ENCODE results near the gene NIN.

NIN gene

GRCh38 chr14:50762001-50762930 lies 68.7 kb downstream of the NIN start:
- no peak for DNase-seq (ENCODE audit: low read depth, low spot score)

GRCh38 chr14:50759800-50760543 lies 71.0 kb downstream of the NIN start:
- DNase-seq (ENCODE audit: low read depth, low spot score), result no peak

DNA sequence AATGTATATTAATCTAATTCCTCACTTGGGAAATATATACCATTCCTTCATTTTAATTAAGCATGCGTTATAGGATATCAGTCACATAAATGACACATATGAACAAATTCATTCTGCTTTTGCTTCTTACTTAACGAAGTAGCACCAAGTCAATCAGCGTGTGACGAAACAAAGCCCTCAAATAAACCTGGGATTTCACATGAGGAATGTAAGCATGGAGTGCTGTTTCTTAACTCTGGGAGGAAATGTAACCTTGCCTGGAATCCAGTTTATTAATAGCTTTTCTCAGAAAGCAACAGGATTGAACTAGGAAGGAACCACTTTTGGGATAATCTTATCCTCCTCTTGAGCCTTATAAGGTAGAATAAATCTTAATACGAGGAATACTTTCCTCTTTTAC lies 72.0 kb downstream of the NIN start:
- DNase-seq (ENCODE audit: low read depth, low spot score), result no peak

DNA sequence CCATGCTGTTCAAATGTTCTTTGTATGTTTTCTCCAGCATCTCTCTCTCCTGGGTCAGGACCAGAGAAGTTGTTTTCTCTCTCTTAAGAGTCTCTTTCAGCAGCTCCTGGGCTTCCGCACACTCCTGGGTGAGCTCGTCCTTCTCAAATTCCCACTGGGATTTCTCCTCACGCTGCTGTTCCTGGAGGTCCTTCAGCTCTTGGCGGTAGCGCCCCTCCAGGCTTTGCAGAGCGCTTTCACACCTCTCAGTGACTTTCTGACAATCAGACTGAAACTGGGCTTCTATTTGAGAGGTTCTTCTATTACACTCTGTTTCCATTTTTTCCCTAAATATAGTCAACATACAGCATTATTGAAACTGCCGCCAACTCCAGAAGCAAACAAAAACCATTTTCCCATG lies 72.7 kb downstream of the NIN start:
- DNase-seq (ENCODE audit: low read depth, low spot score), result no peak

DNA sequence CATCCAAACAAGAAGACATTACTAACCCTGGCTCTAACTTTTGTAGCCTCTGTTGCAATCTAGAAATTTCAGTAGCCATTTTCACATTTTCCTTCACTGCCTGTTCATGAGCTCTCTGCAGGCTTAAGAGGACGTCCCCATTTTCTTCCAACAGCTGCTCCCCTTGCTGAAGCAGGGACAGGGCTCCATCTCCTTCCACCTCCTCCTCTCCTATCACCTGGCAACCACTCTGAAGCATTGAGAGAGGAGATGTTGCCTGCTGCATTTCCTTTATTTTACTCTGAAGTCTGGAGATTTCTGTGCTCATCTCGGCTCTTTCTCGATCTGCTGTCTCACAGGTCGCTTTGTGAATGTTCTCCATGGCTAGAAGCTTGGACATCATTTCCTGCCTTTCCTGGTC lies 73.3 kb downstream of the NIN start:
- DNase-seq (ENCODE audit: low read depth, low spot score), result no peak

DNA sequence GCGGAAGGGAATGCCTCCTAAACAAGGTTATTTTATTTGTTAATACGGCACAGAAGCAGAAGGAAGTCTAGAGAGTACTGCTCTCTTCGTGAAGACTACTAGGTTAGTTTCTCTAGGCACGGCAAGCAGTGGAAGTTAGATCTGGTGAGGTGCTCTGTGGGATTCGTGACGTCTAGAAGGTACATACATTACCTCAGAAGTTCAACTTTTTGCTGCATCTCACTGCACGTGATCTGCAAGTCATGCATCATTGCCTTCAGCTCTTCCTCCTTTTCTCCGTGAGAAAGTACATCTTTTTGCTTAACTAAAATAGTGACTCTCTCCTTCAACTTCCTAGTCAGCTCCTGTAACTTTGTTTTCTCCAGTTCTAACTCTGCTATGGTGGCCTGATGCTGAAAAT lies 74.7 kb downstream of the NIN start:
- DNase-seq (ENCODE audit: low read depth, low spot score), result no peak

DNA sequence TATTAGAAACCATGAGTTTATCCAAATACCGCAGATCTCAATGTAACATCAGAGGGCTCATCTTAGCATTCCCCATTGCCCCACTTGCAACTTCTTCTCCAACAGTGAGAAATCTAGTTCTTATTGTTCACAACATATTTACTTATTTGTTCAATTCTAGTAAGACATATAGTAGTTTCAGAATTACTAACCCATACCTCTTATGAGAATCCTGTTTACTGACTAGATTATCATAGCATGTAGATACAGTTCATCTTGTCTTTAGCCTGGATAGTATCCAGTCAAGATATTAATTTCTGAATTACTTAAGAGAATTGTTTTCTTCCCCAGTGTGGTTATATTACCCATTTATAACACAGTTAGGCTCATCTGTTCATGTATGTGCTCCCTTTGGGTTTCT lies 80.6 kb downstream of the NIN start:
- no peak for DNase-seq (ENCODE audit: low read depth, low spot score)

DNA sequence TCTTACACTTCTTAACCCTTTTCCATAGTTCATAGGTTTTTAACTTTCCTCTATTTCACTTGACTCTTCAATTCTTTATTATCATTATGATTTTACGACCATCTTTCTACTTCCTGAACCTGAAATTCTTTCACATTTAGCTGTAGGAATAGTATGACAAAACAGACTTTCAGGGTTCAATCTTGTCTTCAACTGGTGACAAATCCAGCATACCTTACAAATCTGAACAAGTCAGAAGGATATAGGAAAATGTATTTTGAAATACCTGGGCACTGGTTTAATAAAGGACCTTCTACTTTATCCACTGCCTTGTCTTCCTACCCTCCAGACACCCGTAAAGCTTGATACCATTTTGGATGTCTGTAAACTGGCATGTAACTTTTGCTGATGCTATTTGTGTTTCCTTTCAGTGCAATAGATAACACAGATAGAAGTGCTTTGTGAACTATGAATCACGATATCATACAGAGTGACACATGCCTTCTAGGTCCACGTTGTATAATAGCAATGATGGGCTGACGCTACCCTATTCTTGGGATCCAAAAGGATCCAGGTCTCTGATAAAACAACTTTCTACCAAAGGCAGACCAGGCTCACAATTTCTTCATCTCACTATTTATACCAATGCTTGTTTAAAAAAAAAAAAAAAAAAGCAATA lies 85.4 kb downstream of the NIN start:
- no peak for DNase-seq (ENCODE audit: low read depth, low spot score)

- DNase-seq (ENCODE audit: low read depth, low spot score), result no peak
Observed at GRCh38 chr14:50744231-50744630, 86.7 kb downstream of the NIN start.

GRCh38 chr14:50741567-50741966 lies 89.4 kb downstream of the NIN start:
- DNase-seq (ENCODE audit: low read depth, low spot score), result no peak

DNA sequence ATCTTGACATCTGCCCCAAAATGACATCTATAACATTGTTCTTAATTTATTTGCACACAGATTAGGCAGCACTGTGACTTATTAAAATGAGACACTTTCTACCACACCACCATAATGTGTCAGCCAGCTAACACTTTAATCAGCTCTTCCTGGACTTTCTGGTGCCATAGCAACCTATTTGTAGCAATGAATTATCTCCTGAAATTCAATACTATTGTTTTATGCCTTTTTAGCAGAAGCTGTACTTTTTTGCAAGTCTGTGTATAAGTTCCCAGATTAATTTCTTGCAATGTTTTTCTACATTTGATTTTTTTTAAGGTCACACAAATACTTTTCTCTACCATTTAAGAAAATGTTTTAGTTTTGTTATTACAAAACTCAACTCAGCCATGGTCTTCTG lies 90.1 kb downstream of the NIN start:
- no peak for DNase-seq (ENCODE audit: low read depth, low spot score)

DNA sequence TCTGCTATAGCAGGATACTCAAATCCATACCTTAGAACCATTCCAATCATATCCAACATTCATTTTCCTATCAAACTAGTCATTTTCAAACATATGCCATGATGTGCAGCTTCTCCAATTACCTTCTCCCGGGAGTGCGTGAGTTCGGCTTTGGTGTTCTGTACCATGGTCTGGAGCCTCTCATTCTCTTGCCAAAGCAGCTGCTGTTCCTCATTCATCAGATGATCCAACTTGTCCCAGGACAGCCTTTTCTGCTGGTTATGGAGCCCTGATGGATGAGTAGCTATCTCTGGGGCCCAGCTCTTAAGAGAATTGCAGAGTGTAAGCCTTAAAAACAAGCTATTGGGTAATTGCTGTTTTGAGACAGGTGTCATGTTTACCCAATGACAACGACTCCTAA lies 91.8 kb downstream of the NIN start:
- DNase-seq (ENCODE audit: low read depth, low spot score), result no peak

- no peak for DNase-seq (ENCODE audit: low read depth, low spot score)
Observed at GRCh38 chr14:50736932-50737419, 94.0 kb downstream of the NIN start.

- DNase-seq (ENCODE audit: low read depth, low spot score), result no peak
Observed at GRCh38 chr14:50734950-50735695, 95.8 kb downstream of the NIN start.

DNA sequence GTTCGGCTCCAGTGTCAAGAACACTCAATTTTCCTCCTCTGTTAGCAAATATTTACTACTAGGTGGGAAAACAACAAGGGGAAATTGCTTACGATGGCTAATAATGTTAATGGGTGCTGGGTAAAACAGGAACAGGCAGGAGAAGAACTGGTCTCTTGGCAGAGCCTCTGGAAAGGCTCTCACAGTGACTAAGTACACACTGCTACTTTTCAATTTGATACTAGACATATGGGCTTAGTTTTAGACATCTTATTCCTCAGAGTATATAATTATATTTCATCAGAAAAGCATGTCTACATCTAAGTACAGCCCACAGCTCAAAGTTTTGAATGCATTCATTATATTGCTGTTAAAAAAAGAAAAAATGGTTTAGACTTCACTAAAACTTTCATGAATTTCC lies 97.5 kb downstream of the NIN start:
- no peak for DNase-seq (ENCODE audit: low read depth, low spot score)

GRCh38 chr14:50728836-50729235 lies 102.1 kb downstream of the NIN start:
- DNase-seq (ENCODE audit: low read depth, low spot score), result no peak

DNA sequence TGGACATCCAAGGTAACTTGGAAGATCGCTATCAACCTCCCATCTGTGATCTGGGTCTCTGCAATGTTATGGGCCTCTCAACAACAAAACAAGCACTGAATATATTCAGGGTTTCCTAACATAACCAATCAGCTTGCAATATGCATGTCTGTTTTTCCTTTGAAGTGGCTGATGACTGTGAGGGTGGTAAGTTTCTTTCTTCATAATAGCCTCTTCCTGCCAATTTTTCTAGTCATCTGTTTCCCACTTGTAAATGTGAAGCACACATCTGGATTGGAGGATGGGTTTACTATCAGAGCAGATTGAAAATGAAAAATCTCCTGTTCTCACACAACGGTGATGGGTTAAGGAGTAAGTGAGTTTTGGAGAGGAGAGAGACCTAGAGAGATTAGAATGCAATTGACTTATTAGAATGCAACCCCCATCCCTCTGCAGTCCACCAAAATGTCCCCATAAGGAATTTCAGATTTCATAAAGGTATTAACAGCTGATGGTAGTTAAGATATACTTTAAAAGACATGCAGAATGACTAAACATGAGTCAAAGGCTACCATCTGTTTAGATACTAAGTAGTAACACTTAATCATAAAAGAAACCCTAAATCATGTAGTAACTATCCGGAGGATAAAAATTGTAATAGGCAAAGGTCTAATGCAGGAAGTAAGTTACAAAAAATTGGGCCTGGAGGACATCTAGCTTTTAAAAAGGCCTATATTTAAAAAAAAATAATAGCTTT lies 104.4 kb downstream of the NIN start:
- no peak for DNase-seq (ENCODE audit: low read depth, low spot score)

DNA sequence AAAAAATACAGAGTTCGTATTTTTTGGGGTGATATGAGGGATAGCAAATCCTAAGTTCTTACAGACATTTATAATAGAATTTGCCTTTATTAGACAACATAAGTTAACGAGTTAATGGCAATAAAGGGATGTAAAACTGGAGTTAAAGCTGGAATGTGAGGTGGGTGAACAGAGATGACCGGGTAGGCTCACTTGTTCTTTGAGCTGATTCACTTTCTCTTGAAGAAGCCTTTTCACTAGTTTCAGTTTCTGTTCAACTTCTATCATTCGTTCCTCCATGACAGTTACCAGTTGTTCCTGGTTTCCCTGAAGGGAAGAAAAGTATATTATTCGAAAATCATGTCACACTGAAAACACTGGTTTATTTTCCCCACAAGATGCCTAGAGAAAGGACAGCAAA lies 105.2 kb downstream of the NIN start:
- DNase-seq (ENCODE audit: low read depth, low spot score), result no peak

GRCh38 chr14:50719911-50720759 lies 110.8 kb downstream of the NIN start:
- no peak for DNase-seq (ENCODE audit: low read depth, low spot score)

DNA sequence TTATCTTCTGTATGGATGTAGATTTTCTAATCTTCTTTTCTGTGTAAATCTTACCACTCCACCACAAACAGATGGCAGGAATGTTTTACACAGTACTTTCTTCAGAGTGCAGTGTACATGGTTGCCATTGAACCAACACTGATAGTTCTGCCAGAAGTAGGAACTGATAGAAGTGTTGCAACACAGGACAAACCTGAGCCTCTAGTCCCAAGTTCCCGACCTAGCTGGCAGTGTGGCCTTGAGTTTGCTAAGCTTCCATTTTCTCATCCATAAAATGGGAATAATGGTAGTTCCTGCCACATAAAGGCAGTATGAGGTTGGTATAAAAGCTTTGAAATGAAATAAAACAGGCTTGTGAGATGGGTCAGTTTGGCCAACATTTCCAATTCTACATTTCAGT lies 112.0 kb downstream of the NIN start:
- DNase-seq (ENCODE audit: low read depth, low spot score), result no peak
